HepG2 (cell line): Measurements from ENCODE around the gene COL5A1. TPM values are rescaled to one million over a fixed set of nuclear protein-coding genes. Genes with fewer than 3 reads are reported as not detected.

Experiments
- ATAC-seq: fragments of 200-7000 bp; cut with Tn5 transposase; 3 replicates; pipeline ENCODE4 v1.9.1; 2020; ENCODE audit warnings: mild to moderate bottlenecking, moderate library complexity
- BruUV-seq: library from RNA; stranded (reverse); fragments of 400-500 nt; replicated peaks from 2 replicates; lab custom pipeline; 2021; lab: Mats Ljungman, UMichigan
- CTCF ChIA-PET: fragments of 300-600 bp; formaldehyde crosslinking; extraction: SDS; loops from one replicate; lab custom pipeline; 2021; ENCODE audit warnings: low total read pairs, inconsistent platforms, low intra/inter-chr PET ratio; lab: Yijun Ruan, JAX
- POLR2A ChIA-PET: fragments of 350-600 bp; sonication (Branson Sonifier 250); formaldehyde crosslinking; loops from one replicate; lab custom pipeline; 2020; ENCODE audit warnings: antibody characterized with exemption, inconsistent platforms; lab: Yijun Ruan, JAX
- DNase-seq: peaks from one replicate; pipeline ENCODE4 v3.0.0-alpha.2; 2015; ENCODE audit warnings: low spot score
- FAIRE-seq: peaks from 3 replicates; lab custom pipeline; 2011; peaks lifted over from hg19 to GRCh38; lab: Jason Lieb, UNC
- H2AFZ ChIP-seq: one replicate; pipeline ENCODE4 v1.6.1; 2011; ENCODE audit warnings: low read length, inconsistent platforms
- H3K27ac ChIP-seq: fragments of 300-600 bp; 3 replicates; pipeline ENCODE4 v1.8.0; 2011; ENCODE audit warnings: mixed run types, mild to moderate bottlenecking, mixed read lengths, low read length, inconsistent platforms; ENCODE audit not compliant: insufficient read depth; ENCODE audit errors: extremely low read length
- H3K27me3 ChIP-seq, 2 experiments: fragments of 200-600 bp in 1 of 2; 2 replicates in 1 of 2; 3 replicates in 1 of 2; pipeline versions ENCODE4 v1.6.0 to v1.8.0; 2011; ENCODE audit warnings: low read length in 2 of 2, mild to moderate bottlenecking in 2 of 2, moderate library complexity in 2 of 2, inconsistent platforms in 1 of 2; ENCODE audit not compliant: insufficient read depth in 2 of 2, control insufficient read depth in 1 of 2
- H3K36me3 ChIP-seq, 2 experiments: fragments of 200-600 bp in 1 of 2; replicated peaks in 1 of 2; 2 replicates in 1 of 2; 3 replicates in 1 of 2; pipeline versions ENCODE4 v1.5.1 to v1.8.0; 2011; ENCODE audit warnings: low read length in 2 of 2, inconsistent platforms in 1 of 2; ENCODE audit not compliant: insufficient read depth in 2 of 2, control insufficient read depth in 1 of 2
- H3K4me1 ChIP-seq: 2 replicates; pipeline ENCODE4 v1.5.1; 2012; ENCODE audit warnings: low read length, inconsistent platforms; ENCODE audit not compliant: insufficient read depth
- H3K4me2 ChIP-seq: 2 replicates; pipeline ENCODE4 v1.6.0; 2011; ENCODE audit warnings: low read depth, low read length, inconsistent platforms
- H3K4me3 ChIP-seq, 3 experiments: fragments of 200-600 bp in 1 of 3; sonication (generic), shearing (Covaris generic) in 1 of 3; replicated peaks in 1 of 3; 2 replicates each; pipeline ENCODE4 v1.5.1; 2011 to 2016; ENCODE audit warnings: low read length in 3 of 3, inconsistent platforms in 2 of 3, low read depth in 2 of 3, mild to moderate bottlenecking in 2 of 3, control low read depth in 1 of 3, mixed read lengths in 1 of 3; ENCODE audit not compliant: insufficient read depth in 1 of 3
- H3K79me2 ChIP-seq: one replicate; pipeline ENCODE4 v1.6.1; 2011; ENCODE audit warnings: low read length, inconsistent platforms; ENCODE audit not compliant: insufficient read depth
- H3K9ac ChIP-seq: 2 replicates; pipeline ENCODE4 v1.6.0; 2011; ENCODE audit warnings: mild to moderate bottlenecking, low read depth, low read length, inconsistent platforms; ENCODE audit not compliant: insufficient read depth
- H3K9me3 ChIP-seq: 2 replicates; pipeline ENCODE4 v1.5.1; 2012; ENCODE audit warnings: mild to moderate bottlenecking, low read length
- H4K20me1 ChIP-seq: 2 replicates; pipeline ENCODE4 v1.6.0; 2011; ENCODE audit warnings: inconsistent platforms, mild to moderate bottlenecking, low read length, moderate library complexity; ENCODE audit not compliant: insufficient read depth
- CBFB ChIP-seq: sonication (generic); formaldehyde crosslinking; IDR thresholded peaks from 2 replicates; pipeline ENCODE4 v1.4.0; 2020; ENCODE audit warnings: missing genetic modification reagents
- CREM ChIP-seq, 2 experiments: sonication (generic) in 1 of 2; formaldehyde crosslinking in 1 of 2; IDR thresholded peaks; 2 replicates each; pipeline versions ENCODE4 v1.4.0 to v1.6.1; 2016 to 2020; ENCODE audit warnings: antibody characterized with exemption in 1 of 2, mild to moderate bottlenecking in 1 of 2, missing genetic modification reagents in 1 of 2
- IKZF1 ChIP-seq: fragments of 450-650 bp; IDR thresholded peaks from 2 replicates; pipeline ENCODE4 v1.7.1; 2016
- ISX ChIP-seq: sonication (generic); formaldehyde crosslinking; conservative IDR thresholded peaks from 2 replicates; pipeline ENCODE4 v1.5.0; 2020; ENCODE audit warnings: missing genetic modification reagents
- KLF13 ChIP-seq: sonication (generic); formaldehyde crosslinking; IDR thresholded peaks from 2 replicates; pipeline ENCODE4 v1.4.0; 2020; ENCODE audit warnings: mild to moderate bottlenecking, missing genetic modification reagents
- LCORL ChIP-seq, 2 experiments: fragments of 450-650 bp in 1 of 2; sonication (generic) in 1 of 2; formaldehyde crosslinking in 1 of 2; IDR thresholded peaks; 2 replicates each; pipeline versions ENCODE4 v1.5.0 to v1.6.1; 2017 to 2020; ENCODE audit warnings: antibody characterized with exemption in 1 of 2, missing genetic modification reagents in 1 of 2
- NAIF1 ChIP-seq: sonication (generic); formaldehyde crosslinking; IDR thresholded peaks from 2 replicates; pipeline ENCODE4 v1.5.0; 2020; ENCODE audit warnings: mild to moderate bottlenecking, missing genetic modification reagents, borderline replicate concordance
- NR2F2 ChIP-seq: IDR thresholded peaks from 2 replicates; pipeline ENCODE4 v1.6.1; 2012; ENCODE audit warnings: low read depth, inconsistent platforms, borderline replicate concordance
- SAP130 ChIP-seq: IDR thresholded peaks from 2 replicates; pipeline ENCODE4 v1.6.1; 2016; ENCODE audit warnings: low read depth
- SOX13 ChIP-seq, 3 experiments: fragments of 450-650 bp in 1 of 3; sonication (generic) in 1 of 3; formaldehyde crosslinking in 1 of 3; IDR thresholded peaks in 2 of 3; conservative IDR thresholded peaks in 1 of 3; 2 replicates each; pipeline versions ENCODE4 v1.5.0 to v1.6.1; 2016 to 2020; ENCODE audit warnings: antibody characterized with exemption in 1 of 3, mild to moderate bottlenecking in 1 of 3, missing compliant biosample characterization in 1 of 3, missing genetic modification reagents in 1 of 3, moderate library complexity in 1 of 3
- ZBTB3 ChIP-seq: sonication (generic); formaldehyde crosslinking; IDR thresholded peaks from 2 replicates; pipeline ENCODE4 v1.4.0; 2020; ENCODE audit warnings: low read depth, mild to moderate bottlenecking, moderate library complexity, missing genetic modification reagents, borderline replicate concordance
- ZNF253 ChIP-seq: sonication (generic); formaldehyde crosslinking; IDR thresholded peaks from 2 replicates; pipeline ENCODE4 v1.8.0; 2022; ENCODE audit warnings: mild to moderate bottlenecking, missing genetic modification reagents, borderline replicate concordance
- ZNF33A ChIP-seq: sonication (generic); formaldehyde crosslinking; IDR thresholded peaks from 2 replicates; pipeline ENCODE4 v1.5.1; 2020; ENCODE audit warnings: missing genetic modification reagents, mild to moderate bottlenecking, moderate library complexity, borderline replicate concordance
- ZSCAN31 ChIP-seq: sonication (generic); formaldehyde crosslinking; IDR thresholded peaks from 2 replicates; pipeline ENCODE4 v1.5.0; 2020; ENCODE audit warnings: low read depth, mild to moderate bottlenecking, missing genetic modification reagents
- WGBS: methylation state at CpG from one replicate; pipeline ENCODE4 v1.1.6; 2017; ENCODE audit warnings: low lambda C conversion rate; 5-methylcytosine and 5-hydroxymethylcytosine counted together
- in situ Hi-C: cut with HindIII; loops from 2 replicates; pipeline ENCODE4 v1.10.0; 2017; ENCODE audit warnings: low pct_unique_long_range_greater_than_20kb; ENCODE audit not compliant: extremely low pct_ligation_motif_present
- intact Hi-C: fragments of 100-400 bp; cut with micrococcal nuclease; formaldehyde crosslinking; loops from one replicate; pipeline ENCODE4 v1.10.0; 2022; ENCODE audit not compliant: unreplicated experiment
- polyA plus RNA-seq, 8 experiments: library from polyadenylated mRNA; depleted of rRNA in 3 of 8; stranded (reverse) in 7 of 8; unstranded in 1 of 8; fragments of >200 nt; fragmentation: Illumina TruSeq in 4 of 8; extraction: Trizol in 4 of 8; gene quantifications; 2 replicates each; pipeline versions ENCODE4 v1.2.1 to v1.2.3, GENCODE V29; 2011 to 2016; ENCODE audit warnings: low read depth in 4 of 8, missing spikeins in 1 of 8, mixed read lengths in 1 of 8; ENCODE audit not compliant: insufficient read depth in 1 of 8
- total RNA-seq, 5 experiments: library from RNA; depleted of rRNA; stranded (reverse); fragments of >200 nt; fragmentation: Illumina TruSeq; extraction: Trizol; gene quantifications; 2 replicates each; pipeline ENCODE4 v1.2.3, GENCODE V29; 2016; ENCODE audit warnings: low read depth in 1 of 5
- TF ChIP-seq, protein P1 (sequence below): sonication (generic); formaldehyde crosslinking; IDR thresholded peaks from 2 replicates; pipeline ENCODE4 v1.9.0; 2022; ENCODE audit warnings: low read depth, missing genetic modification reagents
- TF ChIP-seq, protein P2 (sequence below): sonication (generic); formaldehyde crosslinking; IDR thresholded peaks from 2 replicates; pipeline ENCODE4 v1.5.1; 2020; ENCODE audit warnings: mild to moderate bottlenecking, missing genetic modification reagents, borderline replicate concordance
- TF ChIP-seq, protein P3 (sequence below): sonication (generic); formaldehyde crosslinking; IDR thresholded peaks from 2 replicates; pipeline ENCODE4 v1.8.1; 2022; ENCODE audit warnings: mild to moderate bottlenecking, missing genetic modification reagents

Gene COL5A1
- total and polyA plus RNA-seq, 2 of the 13 experiments (the other 11 are each of a cell fraction or from before 2014, with no cell fraction given), result not detected

DNA sequence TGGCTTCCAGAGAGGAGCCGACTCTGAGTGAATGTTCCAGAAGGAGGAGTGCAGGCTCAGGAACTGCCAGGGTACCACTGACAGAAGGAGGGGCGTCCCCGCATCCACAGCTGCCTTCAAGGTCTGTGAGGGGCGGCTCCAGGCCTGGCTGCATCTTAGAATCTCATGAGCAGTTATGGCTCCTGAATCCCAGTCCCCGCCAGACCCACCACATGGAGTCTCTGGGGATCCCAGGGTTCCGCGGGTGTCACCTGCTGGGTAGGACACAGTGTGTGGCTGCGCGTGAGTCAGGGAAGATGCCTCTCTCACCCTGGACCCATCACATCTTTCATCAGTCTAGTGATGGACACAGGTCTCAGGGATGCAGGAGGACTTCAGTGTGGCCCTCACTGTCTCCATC, 79.2 kb downstream of the COL5A1 start:
- CTCF ChIA-PET, result no interaction called here
- no peak for FAIRE-seq
- no peak for ATAC-seq
- Histone ChIP-seq H3K79me2 (no peaks in the 10 kb centered on the region), H3K4me2 (no peak overlapping the region), H4K20me1 (0 out of 2 replicates have a peak, but pooled peaks cover 3% of the 10 kb centered on the region), H2AFZ (no peak overlapping the region), H3K4me3 (no peak overlapping the region), H3K4me1 (no peaks in the 10 kb centered on the region), H3K27ac (no peak overlapping the region), H3K9ac (no peak overlapping the region), H3K27me3 (peaks cover 15 to 53% of the 10 kb centered on the region in 2 experiments), H3K9me3 (no peaks in the 10 kb centered on the region), H3K36me3 (no peaks in the 10 kb centered on the region)
- no TSS peak for BruUV-seq
- POLR2A ChIA-PET, result no interaction called here
- intact Hi-C loops (no loop called here), in situ Hi-C loops (no loop called here)
- no CpG with 5 or more reads among the region's 9 CpGs for WGBS
- no peak for DNase-seq
- TF ChIP-seq NAIF1 (CRISPR knock-in tag) (no peak), ZBTB3 (no peak), IKZF1 (no peak), KLF13 (no peak), ZSCAN31 (no peak), CBFB (CRISPR knock-in tag) (no peak), CREM (IDR thresholded peaks at IDR 0.05) (no peak), CREM (CRISPR knock-in tag; IDR thresholded peaks at IDR 0.05) (no peak), NR2F2 (no peak), ISX (no peak), ZNF253 (CRISPR knock-in tag) (no peak), LCORL (IDR thresholded peaks at IDR 0.05) (no peak), LCORL (CRISPR knock-in tag; IDR thresholded peaks at IDR 0.05) (no peak), SAP130 (CRISPR knock-in tag) (no peak), SOX13 (IDR thresholded peaks at IDR 0.05) (no peak), SOX13 (CRISPR knock-in tag; conservative IDR thresholded peaks at IDR 0.05 in 1 of 2, IDR thresholded peaks at IDR 0.05 in 1 of 2) (no peak), ZNF33A (no peak)
- TF ChIP-seq, protein P1, sequence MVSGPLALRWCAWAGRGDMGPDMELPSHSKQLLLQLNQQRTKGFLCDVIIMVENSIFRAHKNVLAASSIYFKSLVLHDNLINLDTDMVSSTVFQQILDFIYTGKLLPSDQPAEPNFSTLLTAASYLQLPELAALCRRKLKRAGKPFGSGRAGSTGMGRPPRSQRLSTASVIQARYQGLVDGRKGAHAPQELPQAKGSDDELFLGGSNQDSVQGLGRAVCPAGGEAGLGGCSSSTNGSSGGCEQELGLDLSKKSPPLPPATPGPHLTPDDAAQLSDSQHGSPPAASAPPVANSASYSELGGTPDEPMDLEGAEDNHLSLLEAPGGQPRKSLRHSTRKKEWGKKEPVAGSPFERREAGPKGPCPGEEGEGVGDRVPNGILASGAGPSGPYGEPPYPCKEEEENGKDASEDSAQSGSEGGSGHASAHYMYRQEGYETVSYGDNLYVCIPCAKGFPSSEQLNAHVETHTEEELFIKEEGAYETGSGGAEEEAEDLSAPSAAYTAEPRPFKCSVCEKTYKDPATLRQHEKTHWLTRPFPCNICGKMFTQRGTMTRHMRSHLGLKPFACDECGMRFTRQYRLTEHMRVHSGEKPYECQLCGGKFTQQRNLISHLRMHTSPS (CRISPR knock-in tag), result no peak
- TF ChIP-seq, protein P2, sequence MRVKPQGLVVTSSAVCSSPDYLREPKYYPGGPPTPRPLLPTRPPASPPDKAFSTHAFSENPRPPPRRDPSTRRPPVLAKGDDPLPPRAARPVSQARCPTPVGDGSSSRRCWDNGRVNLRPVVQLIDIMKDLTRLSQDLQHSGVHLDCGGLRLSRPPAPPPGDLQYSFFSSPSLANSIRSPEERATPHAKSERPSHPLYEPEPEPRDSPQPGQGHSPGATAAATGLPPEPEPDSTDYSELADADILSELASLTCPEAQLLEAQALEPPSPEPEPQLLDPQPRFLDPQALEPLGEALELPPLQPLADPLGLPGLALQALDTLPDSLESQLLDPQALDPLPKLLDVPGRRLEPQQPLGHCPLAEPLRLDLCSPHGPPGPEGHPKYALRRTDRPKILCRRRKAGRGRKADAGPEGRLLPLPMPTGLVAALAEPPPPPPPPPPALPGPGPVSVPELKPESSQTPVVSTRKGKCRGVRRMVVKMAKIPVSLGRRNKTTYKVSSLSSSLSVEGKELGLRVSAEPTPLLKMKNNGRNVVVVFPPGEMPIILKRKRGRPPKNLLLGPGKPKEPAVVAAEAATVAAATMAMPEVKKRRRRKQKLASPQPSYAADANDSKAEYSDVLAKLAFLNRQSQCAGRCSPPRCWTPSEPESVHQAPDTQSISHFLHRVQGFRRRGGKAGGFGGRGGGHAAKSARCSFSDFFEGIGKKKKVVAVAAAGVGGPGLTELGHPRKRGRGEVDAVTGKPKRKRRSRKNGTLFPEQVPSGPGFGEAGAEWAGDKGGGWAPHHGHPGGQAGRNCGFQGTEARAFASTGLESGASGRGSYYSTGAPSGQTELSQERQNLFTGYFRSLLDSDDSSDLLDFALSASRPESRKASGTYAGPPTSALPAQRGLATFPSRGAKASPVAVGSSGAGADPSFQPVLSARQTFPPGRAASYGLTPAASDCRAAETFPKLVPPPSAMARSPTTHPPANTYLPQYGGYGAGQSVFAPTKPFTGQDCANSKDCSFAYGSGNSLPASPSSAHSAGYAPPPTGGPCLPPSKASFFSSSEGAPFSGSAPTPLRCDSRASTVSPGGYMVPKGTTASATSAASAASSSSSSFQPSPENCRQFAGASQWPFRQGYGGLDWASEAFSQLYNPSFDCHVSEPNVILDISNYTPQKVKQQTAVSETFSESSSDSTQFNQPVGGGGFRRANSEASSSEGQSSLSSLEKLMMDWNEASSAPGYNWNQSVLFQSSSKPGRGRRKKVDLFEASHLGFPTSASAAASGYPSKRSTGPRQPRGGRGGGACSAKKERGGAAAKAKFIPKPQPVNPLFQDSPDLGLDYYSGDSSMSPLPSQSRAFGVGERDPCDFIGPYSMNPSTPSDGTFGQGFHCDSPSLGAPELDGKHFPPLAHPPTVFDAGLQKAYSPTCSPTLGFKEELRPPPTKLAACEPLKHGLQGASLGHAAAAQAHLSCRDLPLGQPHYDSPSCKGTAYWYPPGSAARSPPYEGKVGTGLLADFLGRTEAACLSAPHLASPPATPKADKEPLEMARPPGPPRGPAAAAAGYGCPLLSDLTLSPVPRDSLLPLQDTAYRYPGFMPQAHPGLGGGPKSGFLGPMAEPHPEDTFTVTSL (CRISPR knock-in tag), result no peak
- TF ChIP-seq, protein P3, sequence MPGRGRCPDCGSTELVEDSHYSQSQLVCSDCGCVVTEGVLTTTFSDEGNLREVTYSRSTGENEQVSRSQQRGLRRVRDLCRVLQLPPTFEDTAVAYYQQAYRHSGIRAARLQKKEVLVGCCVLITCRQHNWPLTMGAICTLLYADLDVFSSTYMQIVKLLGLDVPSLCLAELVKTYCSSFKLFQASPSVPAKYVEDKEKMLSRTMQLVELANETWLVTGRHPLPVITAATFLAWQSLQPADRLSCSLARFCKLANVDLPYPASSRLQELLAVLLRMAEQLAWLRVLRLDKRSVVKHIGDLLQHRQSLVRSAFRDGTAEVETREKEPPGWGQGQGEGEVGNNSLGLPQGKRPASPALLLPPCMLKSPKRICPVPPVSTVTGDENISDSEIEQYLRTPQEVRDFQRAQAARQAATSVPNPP (CRISPR knock-in tag), result no peak
